AG10803 (cell line): ENCODE data around the gene AGBL1.
"Not testable (repeated sequence)": the region's sequence is repeated elsewhere in the genome, so short reads cannot be mapped to it uniquely, and the experiment has no call there.

ENCODE experiments used
- DNase-seq: peaks from one replicate; pipeline ENCODE4 v3.0.0; 2010; ENCODE audit warnings: low read depth
- H3K4me3 ChIP-seq: 2 replicates; pipeline ENCODE4 v1.5.1; 2011; ENCODE audit warnings: mild to moderate bottlenecking, low read length, control low read depth
- TF ChIP-seq, protein P1 (sequence below): conservative IDR thresholded peaks from 2 replicates; pipeline ENCODE4 v1.5.1; 2011; ENCODE audit warnings: mild to moderate bottlenecking, low read length, control low read depth, inconsistent platforms

AGBL1 gene

GRCh38 chr15:86115145-86115801 is 35.6 kb downstream of the AGBL1 start:
- no peak overlapping the region for H3K4me3 ChIP-seq
- no peak for DNase-seq
- TF ChIP-seq, protein P1, sequence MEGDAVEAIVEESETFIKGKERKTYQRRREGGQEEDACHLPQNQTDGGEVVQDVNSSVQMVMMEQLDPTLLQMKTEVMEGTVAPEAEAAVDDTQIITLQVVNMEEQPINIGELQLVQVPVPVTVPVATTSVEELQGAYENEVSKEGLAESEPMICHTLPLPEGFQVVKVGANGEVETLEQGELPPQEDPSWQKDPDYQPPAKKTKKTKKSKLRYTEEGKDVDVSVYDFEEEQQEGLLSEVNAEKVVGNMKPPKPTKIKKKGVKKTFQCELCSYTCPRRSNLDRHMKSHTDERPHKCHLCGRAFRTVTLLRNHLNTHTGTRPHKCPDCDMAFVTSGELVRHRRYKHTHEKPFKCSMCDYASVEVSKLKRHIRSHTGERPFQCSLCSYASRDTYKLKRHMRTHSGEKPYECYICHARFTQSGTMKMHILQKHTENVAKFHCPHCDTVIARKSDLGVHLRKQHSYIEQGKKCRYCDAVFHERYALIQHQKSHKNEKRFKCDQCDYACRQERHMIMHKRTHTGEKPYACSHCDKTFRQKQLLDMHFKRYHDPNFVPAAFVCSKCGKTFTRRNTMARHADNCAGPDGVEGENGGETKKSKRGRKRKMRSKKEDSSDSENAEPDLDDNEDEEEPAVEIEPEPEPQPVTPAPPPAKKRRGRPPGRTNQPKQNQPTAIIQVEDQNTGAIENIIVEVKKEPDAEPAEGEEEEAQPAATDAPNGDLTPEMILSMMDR: peak; percentile 37

DNA sequence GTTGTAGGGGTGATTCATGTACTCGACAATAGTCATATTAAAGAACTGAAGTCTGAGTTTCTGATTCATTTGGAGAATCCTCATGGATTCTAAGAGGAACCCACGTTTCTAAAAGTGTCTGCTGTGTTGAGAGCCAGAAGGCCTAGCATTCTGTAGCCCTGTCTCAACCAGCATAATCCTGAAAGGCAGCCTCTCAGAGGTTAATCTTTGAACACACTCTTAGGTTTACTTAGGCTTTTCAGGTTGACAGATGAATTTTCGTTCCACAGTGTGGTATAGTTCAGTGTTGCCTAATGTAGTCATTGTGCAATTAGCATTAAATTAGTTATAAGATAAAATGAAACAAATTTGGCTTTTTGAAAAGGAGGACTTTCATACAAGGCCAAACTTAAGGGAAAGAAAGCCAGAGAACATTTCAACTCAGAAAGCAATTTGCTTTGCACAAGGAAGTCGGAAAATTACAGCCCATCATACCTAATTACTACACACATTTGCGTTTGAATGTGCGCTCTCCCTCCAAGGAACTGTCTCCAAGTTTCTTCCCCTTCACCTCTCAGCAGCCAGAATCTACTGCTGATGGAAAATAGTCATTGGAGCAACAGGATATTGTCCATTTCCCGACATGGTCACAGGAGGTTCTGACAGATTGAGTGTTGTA is 42.0 kb downstream of the AGBL1 start:
- H3K4me3 ChIP-seq: no peak overlapping the region
- TF ChIP-seq, protein P1: no peak
- DNase-seq: no peak

DNA sequence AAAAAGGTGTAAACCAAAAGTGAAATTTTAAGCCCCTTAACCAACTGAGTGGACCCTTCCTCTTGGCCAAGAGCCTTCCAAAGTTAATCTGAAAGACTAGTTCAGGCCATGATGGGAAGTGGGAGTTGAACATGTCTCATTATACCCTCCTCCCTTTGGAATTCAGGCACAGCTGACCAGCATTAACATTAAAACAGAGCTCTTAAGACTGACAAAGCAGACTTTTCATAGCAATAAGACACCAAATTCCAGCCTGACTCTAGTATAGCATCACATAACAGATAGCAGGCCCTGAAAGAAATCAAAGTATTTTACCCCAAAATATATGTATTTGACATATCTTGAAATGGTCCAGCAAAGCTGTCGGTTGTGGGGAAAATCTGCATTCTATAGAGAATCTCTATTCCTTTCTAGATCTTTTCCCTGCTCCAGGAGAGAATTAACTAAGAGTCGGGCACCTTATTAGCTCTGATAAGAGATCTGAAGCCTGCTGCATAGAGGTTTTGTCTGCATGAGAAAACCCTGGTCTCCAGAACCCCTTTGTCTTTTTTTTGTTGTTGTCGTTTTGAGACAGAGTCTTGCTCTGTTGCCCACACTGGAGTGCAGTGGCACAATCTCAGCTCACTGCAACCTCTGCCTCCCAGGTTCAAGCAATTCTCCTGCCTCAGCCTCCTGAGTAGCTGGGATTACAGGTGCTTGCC is 43.2 kb downstream of the AGBL1 start:
- H3K4me3 ChIP-seq, DNase-seq: not testable (repeated sequence)

DNA sequence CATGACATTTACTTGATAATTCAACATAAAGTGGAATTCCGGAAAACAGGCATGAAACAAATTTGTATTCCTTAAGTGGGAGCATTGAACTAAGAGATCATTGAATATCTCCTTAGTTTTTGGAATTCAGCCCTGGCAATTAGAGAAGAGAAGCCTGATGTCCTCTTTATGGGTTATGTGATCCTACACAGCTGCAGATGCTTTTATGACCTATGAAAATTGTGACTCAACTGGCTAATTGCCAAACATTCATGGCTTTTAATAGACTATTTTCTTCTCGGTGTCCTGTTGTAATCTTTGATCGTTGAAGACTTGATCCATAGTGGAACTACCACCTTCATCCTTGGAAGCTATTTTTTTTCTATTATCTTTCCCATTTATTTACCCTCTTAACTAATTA is 46.1 kb downstream of the AGBL1 start:
- no peak for DNase-seq
- no peak overlapping the region for H3K4me3 ChIP-seq
- TF ChIP-seq, protein P1: no peak

DNA sequence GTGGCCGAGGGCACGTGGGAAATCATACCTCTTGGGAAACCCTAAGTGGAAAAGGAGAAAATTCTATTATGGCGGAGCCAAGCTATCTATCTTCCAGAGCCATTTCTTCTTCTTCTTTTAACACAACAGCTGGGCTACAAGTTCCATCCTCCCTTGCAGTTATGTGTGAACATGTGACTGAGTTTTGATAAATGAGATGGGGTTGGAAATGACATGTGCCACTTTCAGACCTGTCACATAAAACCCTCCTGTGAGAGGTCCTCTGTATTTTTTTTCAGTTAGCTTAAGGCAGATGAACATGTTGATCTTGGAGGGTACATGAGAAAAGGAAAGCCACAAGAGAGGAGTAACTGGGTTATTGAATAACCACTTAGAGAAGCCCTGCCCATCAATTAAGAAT is 47.9 kb downstream of the AGBL1 start:
- TF ChIP-seq, protein P1: no peak
- DNase-seq: no peak
- no peak overlapping the region for H3K4me3 ChIP-seq

DNA sequence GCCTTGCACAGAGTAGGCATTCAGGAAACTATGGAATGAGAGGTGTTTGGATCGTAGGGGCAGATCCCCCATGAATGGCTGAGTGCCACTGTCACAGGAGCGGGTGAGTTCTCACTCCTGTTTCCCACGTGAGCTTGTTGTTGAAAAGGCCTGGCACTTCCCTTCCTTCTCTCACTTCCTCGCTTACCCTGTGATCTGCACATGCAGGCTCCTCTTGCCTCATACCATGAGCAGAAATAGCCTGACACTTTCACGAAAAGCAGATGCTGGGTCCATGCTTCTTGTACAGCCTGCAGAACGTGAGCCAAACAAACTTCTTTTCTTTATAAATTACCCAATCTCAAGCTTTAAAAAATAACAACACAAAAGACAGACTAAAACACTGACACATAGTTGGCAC is 55.4 kb downstream of the AGBL1 start:
- H3K4me3 ChIP-seq: no peak overlapping the region
- DNase-seq: no peak
- TF ChIP-seq, protein P1: no peak

GRCh38 chr15:86136861-86137260 is 57.2 kb downstream of the AGBL1 start:
- TF ChIP-seq, protein P1: no peak
- no peak for DNase-seq
- no peak overlapping the region for H3K4me3 ChIP-seq
